ES-I3 (cell line): ENCODE results near the gene OR2G6.
"Not testable (repeated sequence)": the region's sequence is repeated elsewhere in the genome, so short reads cannot be mapped to it uniquely, and the experiment has no call there.

Experiments
- H3K36me3 ChIP-seq: 2 replicates; pipeline ENCODE4 v1.6.1; 2013; ENCODE audit warnings: mild to moderate bottlenecking, low read length, control low read depth, moderate library complexity; ENCODE audit not compliant: insufficient read depth
- H3K4me1 ChIP-seq: 2 replicates; pipeline ENCODE4 v1.6.1; 2013; ENCODE audit warnings: mild to moderate bottlenecking, control low read depth, low read length; ENCODE audit not compliant: insufficient read depth
- H3K9ac ChIP-seq: 2 replicates; pipeline ENCODE4 v1.6.1; 2013; ENCODE audit warnings: low read depth, mild to moderate bottlenecking, low read length, moderate library complexity
- H3K9me3 ChIP-seq: 2 replicates; pipeline ENCODE4 v1.6.1; 2013; ENCODE audit warnings: mild to moderate bottlenecking, low read length, moderate library complexity; ENCODE audit not compliant: control insufficient read depth, insufficient read depth

OR2G6 gene

DNA sequence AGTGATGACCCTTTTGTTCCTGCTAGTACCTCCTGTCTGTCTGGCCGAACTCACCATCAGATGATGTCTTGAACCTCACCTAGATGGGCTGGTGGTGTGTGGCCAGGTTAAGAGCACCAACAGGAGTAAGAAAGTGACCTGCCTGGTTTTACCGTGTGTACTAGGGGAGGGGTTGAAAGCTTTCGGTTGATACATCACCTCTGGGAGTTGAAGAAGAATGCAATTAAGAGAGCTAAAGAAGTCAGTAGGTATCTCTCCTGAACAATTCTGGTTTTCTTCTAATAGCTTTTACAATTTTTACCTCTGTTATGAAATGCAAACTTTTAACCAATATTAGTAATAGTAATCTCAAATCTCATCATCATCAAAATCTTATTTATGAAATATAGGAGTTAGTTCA lies 54.8 kb downstream of the OR2G6 start, which contains the start of gene OR2T29:
OR2T29 (minus strand) TSS at position 101 of the 400 bp plus-strand sequence. CDS start 3,281 bp downstream, outside the sequence.
- H3K4me1 ChIP-seq, H3K36me3 ChIP-seq, H3K9ac ChIP-seq, H3K9me3 ChIP-seq: not testable (repeated sequence)

DNA sequence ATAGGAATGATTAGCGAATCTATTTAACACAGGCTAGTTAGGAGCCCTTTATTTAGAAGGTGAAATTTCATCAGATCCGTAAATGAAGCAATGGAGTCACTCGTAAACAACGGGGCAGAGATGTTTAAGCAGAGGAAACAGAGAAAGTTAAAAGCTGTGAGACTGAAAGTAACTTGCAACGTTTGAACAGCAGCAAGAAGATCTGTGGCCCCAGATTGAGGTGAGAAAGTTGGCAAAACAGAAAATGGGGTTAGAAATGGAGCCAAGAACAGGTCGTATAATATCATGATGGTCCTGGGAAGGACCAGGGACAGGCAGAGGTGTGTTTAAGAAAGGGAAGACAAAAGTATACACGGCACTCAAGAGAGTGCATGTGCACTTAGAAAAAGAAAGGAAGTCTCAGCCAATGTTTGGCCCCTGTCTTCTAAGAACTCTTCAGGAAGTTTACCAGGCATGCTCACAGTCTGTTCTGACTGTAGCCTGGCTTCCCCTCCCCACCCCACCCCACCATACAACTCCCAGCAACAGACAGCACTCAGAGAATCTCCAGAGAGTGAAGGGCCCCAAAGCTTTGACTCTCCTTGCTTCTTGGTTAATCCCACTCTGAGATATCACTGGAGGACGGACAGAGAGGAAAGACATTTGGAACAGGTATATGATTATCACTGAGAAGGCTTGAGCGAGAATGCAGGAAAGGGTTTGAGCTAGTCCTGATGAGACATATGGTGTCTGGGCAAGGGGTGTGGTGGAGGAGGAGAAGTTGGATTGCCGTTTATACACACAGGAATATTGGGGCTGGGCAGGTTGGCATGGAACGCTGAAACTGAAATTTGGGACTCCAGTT lies 57.9 kb downstream of the OR2G6 start:
- not testable (repeated sequence) for H3K36me3 ChIP-seq, H3K9me3 ChIP-seq, H3K4me1 ChIP-seq, H3K9ac ChIP-seq

DNA sequence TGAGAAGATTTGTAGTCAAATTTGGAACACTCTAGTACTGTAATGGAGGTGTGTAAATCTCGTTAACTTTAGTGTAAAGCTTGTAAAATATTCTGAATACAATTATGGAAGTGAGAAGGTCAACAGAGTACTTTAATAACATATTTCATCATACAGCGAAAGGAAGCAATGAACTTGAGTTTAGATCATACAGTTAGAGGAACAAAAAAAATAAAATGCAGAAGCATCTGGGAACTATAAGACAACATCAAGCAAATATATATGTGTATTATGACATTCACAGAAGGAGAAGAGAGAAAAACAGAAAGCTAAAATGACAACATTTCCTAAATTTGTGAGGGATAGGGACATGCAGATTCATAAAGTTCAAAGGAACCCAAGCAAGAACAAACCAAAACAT lies 61.2 kb downstream of the OR2G6 start:
- H3K9ac ChIP-seq, H3K4me1 ChIP-seq, H3K36me3 ChIP-seq, H3K9me3 ChIP-seq: not testable (repeated sequence)

DNA sequence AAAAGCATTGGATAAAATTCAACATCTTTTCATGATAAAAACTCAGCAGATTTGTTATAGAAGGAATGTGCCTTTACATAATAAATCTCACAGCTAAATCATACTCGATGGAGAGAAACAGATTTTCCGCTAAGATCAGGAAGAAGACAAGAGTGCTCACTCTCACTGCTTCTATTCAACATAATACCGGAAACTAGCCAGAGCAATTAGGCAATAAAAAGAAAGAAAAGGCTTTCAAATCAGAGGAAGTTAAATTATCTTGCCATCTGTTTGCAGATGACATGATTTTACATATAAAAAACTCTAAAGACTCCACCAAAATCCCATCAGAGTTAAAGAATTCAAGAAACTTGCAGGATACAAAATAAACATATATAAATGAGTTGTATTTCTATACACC lies 62.9 kb downstream of the OR2G6 start:
- not testable (repeated sequence) for H3K9ac ChIP-seq, H3K4me1 ChIP-seq, H3K36me3 ChIP-seq, H3K9me3 ChIP-seq

DNA sequence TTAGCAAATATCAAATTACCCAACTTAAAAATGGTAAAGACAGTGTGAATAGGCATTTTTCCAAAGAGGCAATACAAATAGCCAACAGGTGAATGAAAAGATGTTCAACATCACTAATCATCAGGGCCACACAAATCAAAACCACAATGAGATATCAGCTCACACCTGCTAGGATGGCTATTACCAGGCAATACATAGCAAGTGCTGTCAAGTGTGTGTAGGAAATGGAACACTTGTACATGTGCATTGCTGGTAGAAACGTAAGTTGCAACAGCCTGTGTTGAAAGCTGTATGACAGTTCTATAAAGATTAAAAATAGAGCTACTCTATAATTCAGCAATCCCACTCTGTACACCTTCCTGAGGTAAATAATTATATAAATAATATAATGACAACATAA lies 64.2 kb downstream of the OR2G6 start:
- not testable (repeated sequence) for H3K36me3 ChIP-seq, H3K4me1 ChIP-seq, H3K9ac ChIP-seq, H3K9me3 ChIP-seq

DNA sequence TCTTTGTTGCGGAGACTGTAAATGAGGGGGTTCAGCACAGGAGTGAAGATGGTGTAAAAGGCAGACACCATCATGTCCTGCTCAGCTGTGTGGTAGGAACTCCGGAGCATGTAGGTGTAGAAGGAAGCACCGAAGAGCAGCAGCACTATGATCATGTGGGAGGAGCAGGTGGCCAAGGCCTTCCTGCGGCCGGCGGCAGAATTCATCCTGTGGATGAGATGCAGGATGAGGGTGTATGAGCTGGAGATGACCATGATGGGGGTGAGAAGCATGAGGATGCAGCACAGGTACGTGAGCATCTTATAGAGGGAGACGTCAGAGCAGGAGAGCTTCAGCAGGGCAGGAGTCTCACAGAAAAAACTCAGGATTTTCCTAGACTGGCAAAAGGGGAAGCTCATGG lies 66.0 kb downstream of the OR2G6 start:
- H3K4me1 ChIP-seq, H3K36me3 ChIP-seq, H3K9ac ChIP-seq, H3K9me3 ChIP-seq: not testable (repeated sequence)

DNA sequence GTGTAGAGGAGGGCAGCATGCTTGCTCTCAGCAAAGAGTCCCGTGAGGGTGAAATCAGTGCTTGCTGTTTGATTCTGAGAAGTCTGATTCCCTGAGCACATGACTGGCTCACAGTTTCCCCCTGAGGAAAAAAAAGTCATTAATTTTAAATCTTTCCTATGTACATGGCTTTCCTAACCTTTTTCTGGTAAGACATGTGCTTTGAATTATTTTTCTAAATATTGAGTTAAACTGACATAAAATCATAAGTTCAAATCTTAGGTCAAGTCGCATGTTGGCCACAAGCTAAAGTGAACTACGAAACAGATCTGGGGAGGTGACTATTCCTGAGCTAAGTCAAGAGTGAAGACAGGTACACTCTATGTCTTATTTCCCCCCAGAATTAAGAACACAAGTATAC lies 66.8 kb downstream of the OR2G6 start, which contains the start of gene OR2T34:
OR2T34 (minus strand) TSS at position 101 of the 400 bp plus-strand sequence; CDS start at position 101, 0 bp downstream.
- not testable (repeated sequence) for H3K9ac ChIP-seq, H3K4me1 ChIP-seq, H3K36me3 ChIP-seq, H3K9me3 ChIP-seq

DNA sequence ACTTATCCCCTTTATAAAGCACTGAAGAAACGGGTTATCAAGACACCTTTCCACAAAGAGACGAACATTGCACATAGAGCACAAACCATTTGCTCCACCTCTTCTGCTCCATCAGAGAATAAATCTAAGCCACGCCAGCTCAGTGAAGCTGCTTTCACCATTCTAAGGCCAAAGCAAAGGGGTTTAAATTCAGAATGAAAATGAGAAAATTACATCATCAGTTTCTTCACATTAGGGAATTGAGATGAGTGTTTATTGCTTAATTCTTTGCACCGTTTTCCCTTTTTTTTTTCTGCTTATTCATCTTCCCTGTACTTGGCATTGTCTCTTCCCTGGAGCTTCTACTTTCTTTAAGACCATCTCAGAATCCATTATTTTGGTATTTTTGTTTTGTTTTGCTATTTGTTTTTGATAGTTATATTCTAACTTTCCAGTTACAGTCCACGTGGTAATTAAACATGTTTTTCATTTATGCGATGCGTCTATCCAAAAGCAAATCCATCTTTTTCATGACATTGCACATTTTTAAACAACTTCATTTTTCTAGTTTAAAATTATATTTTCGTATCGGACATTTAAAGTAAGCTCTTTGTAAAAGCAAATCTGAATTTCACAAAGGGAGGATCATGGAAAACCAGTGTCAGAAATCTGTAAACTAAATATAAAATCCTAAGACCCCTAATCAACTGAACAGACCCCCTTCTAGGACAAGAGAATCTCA lies 68.5 kb downstream of the OR2G6 start:
- H3K36me3 ChIP-seq, result no peaks in the 10 kb centered on the region
- H3K9me3 ChIP-seq, result no peaks in the 10 kb centered on the region
- no peaks in the 10 kb centered on the region for H3K4me1 ChIP-seq
- H3K9ac ChIP-seq, result no peak overlapping the region
